HG02678 (cell line): ENCODE data around the gene PLCXD3.
"Not testable (repeated sequence)": the region's sequence is repeated elsewhere in the genome, so short reads cannot be mapped to it uniquely, and the experiment has no call there.

ENCODE experiments used
- ATAC-seq: cut with Tn5 transposase; IDR thresholded peaks from one replicate; pipeline ENCODE4 v1.9.1; 2021; ENCODE audit warnings: mild to moderate bottlenecking, moderate library complexity; ENCODE audit not compliant: unreplicated experiment

Gene PLCXD3

GRCh38 chr5:41363343-41363986 lies 146.9 kb downstream of the PLCXD3 start:
- no peak for ATAC-seq

- ATAC-seq, result no peak
These were observed 153.6 kb downstream of the PLCXD3 start for GRCh38 chr5:41356786-41357185.

GRCh38 chr5:41349846-41350245 lies 160.6 kb downstream of the PLCXD3 start:
- ATAC-seq, result no peak

GRCh38 chr5:41347569-41347968 lies 162.8 kb downstream of the PLCXD3 start:
- no peak for ATAC-seq

- no peak for ATAC-seq
These were observed 163.8 kb downstream of the PLCXD3 start for GRCh38 chr5:41346609-41347008.

GRCh38 chr5:41345295-41345694 lies 165.1 kb downstream of the PLCXD3 start:
- ATAC-seq, result no peak

GRCh38 chr5:41339339-41339738 lies 171.1 kb downstream of the PLCXD3 start:
- no peak for ATAC-seq

- no peak for ATAC-seq
These were observed 172.2 kb downstream of the PLCXD3 start for GRCh38 chr5:41338136-41338675.

- no peak for ATAC-seq
These were observed 172.7 kb downstream of the PLCXD3 start for GRCh38 chr5:41337724-41338123.

GRCh38 chr5:41337216-41337615 lies 173.2 kb downstream of the PLCXD3 start:
- no peak for ATAC-seq

- no peak for ATAC-seq
These were observed 173.9 kb downstream of the PLCXD3 start for GRCh38 chr5:41336471-41336870.

GRCh38 chr5:41335596-41336181 lies 174.7 kb downstream of the PLCXD3 start:
- no peak for ATAC-seq

GRCh38 chr5:41334758-41335157 lies 175.6 kb downstream of the PLCXD3 start:
- ATAC-seq, result no peak

GRCh38 chr5:41334221-41334620 lies 176.2 kb downstream of the PLCXD3 start:
- no peak for ATAC-seq

- ATAC-seq, result no peak
These were observed 185.3 kb downstream of the PLCXD3 start for GRCh38 chr5:41325074-41325473.

GRCh38 chr5:41322826-41323225 lies 187.6 kb downstream of the PLCXD3 start:
- ATAC-seq, result not testable (repeated sequence)

GRCh38 chr5:41312478-41313060 lies 197.8 kb downstream of the PLCXD3 start:
- ATAC-seq, result no peak

- no peak for ATAC-seq
These were observed 198.3 kb downstream of the PLCXD3 start for GRCh38 chr5:41312066-41312465.

- ATAC-seq, result no peak
These were observed 201.1 kb downstream of the PLCXD3 start for GRCh38 chr5:41309275-41309674.

- ATAC-seq, result no peak
These were observed 204.4 kb downstream of the PLCXD3 start for GRCh38 chr5:41306005-41306404.

GRCh38 chr5:41305056-41305455 lies 205.3 kb downstream of the PLCXD3 start:
- no peak for ATAC-seq

- ATAC-seq, result no peak
These were observed 214.3 kb downstream of the PLCXD3 start for GRCh38 chr5:41296066-41296465.
